T-helper 1 cell treated with Interleukin-12 subunit alpha and Interleukin-12 subunit beta and Interleukin-4 antibody, amounts not matched to agents 30 ng/mL and 1 ng/mL, for 36 hours (primary cell): ENCODE results near the gene USH1C. TPM values are rescaled to one million over a fixed set of nuclear protein-coding genes. Genes with fewer than 3 reads are reported as not detected.

Source experiments
- intact Hi-C: fragments of 100-400 bp; cut with micrococcal nuclease; formaldehyde crosslinking; loops from one replicate; pipeline ENCODE4 v1.15.1; 2024
- total RNA-seq: library from RNA; stranded (reverse); gene quantifications from 2 replicates; pipeline ENCODE4 v1.2.3, GENCODE V29; 2022

USH1C gene
- total RNA-seq, 1 donor from 2014 or later, result not detected

DNA sequence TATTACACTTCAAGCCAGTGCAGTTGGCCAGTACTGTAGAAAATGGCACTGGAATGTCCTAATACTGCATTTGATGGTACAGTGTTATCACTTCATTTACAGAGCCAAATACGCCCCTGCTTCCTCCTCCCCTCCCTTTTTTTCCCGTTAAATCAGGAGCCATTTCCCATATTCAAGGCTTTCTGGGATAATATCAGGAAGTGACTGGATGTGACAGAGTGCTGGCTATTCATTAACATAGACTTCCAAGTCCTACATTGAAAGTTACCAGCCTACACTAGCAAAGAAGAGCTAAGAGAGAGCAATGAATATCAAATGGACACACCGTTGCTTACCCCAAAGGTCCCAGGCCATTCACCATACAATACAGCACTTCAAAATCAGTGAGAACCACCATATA lies 35.4 kb downstream of the USH1C start:
- intact Hi-C loops, result loop anchor here (10.0 kb wide), 1 partner anchor 574 kb away; no protein-coding TSS in a partner anchor

DNA sequence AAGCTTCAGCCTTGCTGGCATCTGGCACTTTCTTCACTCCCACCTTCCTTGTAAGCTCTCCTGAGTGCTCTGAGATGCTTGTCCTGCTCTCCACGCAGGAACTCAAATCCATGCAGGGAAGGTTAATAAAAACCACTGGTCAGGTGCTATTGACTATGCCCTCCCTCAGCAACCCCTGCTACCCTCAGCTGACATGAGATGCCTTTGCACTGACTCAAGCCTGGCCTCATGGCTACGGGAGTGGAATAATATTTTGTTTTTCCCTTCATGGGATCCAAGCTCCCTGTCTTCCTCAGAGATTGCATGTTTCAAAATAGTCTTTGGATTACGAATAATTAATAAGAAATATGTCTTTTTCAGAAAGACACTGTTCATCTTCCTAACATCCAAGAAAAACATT lies 35.9 kb downstream of the USH1C start:
- intact Hi-C loops, result loop anchor here (10.0 kb wide), 1 partner anchor 574 kb away; no protein-coding TSS in a partner anchor

DNA sequence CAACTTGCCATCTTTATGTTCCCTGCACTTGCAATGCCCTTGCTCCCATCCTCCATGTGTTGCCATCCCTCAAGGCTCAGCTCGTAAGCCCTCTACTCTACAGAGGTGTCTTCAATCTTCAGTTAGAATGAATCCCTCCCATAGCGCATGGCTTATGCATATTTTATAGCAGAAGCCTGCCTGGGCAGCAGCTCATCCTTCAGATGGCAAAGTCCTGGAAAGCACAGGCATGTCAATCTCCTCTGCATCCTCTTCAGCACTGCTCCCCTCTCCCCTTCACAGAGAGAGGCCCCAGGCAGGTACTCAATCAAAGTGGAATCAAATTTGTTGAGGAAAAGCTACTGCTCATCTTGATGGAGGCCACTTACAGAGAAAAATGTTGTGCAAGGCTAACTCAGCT lies 36.4 kb downstream of the USH1C start:
- intact Hi-C loops, result loop anchor here (10.0 kb wide), 1 partner anchor 573 kb away; no protein-coding TSS in a partner anchor

DNA sequence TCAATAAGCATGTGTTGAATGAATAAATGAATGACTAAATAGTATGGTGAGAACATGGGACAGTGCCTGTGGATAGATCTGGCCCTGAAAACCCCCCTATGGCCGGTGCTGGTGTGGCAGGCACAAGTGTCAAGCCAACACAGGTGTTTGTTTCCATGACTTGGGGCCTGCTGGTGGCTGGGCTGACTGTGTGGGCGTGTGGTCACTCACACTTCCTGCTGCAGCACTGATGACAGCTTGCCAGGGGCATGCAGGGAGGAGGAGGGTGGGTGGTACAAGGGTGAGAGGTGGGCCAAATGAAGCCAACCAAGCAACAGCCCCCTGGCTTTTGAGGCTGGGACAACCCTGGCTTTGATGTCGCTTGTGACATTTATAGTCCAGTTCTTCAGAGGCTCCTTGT lies 37.3 kb downstream of the USH1C start:
- intact Hi-C loops, result loop anchor here (10.0 kb wide), 1 partner anchor 572 kb away; no protein-coding TSS in a partner anchor

DNA sequence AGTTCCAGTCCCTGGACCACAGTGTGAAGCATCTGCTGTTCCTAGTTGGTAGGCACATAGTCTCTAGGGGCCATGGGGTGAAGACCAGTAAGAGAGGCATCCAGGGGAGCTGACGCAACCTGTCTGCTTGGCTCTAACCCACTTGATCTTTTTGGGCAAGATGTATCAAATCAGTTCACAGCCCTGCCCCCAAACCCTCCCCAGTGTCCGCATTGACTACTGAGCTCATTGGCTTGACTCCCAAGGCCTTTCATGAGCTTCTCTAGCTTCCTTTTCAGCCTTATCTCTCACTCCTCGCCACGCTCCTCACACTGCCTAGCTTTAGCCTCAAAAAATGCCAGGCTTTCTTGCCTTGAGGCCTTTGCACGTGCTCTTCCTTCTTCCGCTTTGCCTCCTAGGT lies 37.9 kb downstream of the USH1C start:
- intact Hi-C loops, result loop anchor here (10.0 kb wide), 1 partner anchor 572 kb away; no protein-coding TSS in a partner anchor

DNA sequence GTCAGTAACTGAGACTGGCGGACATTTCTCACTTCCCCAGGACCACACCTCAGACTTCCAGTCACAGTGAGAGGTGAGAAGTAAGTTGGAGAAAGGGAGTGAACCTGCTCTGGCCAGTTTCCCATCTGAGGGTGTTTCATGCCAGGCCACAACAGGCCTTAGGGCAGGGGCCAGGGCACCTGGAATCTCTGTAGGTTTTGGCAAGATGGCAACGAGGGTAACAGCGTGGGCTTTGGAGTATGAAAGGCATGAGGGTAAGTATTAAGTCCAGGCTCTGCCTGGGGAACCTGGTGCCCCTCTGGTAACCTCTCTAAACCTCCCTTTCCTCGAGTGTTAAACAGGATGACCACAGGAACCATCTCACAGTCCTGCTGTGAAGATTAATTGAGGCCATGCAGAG lies 39.1 kb downstream of the USH1C start:
- intact Hi-C loops, result loop anchor here (10.0 kb wide), 1 partner anchor 570 kb away; no protein-coding TSS in a partner anchor

DNA sequence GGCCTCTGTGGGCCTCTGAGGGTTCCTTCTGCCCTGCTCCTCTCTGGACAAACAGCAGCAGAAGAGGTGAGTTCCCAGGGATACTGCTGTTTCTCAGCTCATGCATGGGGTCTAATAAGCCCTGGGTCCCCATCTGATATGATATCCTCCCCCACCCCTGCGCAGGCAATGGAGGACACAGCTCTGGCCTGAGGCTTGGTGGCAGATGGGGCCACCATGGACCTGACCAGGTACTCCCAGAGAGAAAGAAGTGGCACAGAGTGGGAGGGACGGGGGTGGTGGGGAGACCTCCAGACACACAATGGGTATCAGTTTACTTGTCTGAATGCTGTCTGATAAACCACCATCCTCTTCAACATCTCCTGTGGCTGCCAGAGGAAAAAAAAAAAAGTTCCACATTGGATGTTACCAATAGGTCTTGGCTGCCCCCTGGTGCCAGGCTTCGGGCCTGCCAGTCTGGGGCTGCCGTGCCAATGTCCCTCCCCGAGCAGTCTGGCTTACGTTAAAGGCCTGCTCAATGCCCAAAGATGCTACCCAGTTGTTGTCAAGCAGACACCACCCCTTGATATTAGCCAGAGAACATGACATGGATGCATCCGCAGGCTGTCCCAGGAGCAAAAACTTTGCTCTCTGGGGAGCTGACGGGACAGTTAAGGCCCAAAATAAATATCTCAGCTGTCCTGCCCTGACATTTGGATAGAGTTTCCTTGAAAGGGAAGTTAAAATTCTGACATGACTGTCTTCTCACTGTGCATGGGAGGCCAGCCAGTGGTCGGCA lies 39.7 kb downstream of the USH1C start:
- intact Hi-C loops, result loop anchor here (1.0 to 10.0 kb wide), 6 partner anchors 120 to 684 kb away; no protein-coding TSS in a partner anchor

DNA sequence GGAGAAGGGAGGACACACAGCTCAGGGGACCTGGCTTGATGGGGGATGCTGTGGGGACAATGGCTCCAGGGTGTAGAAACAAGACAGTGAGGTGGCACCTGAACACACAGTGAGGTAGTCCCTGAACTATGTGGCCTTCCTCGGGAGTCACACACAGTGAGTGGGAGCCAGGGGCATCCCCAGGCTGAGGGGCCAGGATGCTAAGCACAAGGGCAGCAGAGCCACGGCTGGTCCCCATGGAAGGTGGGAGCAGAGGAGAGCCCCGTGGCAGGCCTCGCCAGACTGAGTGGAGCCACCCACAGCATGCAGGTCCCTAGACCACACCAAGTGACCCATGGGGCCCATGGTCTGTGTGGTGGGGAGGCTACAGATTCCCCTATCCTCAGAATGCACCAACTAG lies 41.6 kb downstream of the USH1C start:
- intact Hi-C loops, result loop anchor here (5.0 to 10.0 kb wide), 2 partner anchors 170 to 568 kb away; no protein-coding TSS in a partner anchor

DNA sequence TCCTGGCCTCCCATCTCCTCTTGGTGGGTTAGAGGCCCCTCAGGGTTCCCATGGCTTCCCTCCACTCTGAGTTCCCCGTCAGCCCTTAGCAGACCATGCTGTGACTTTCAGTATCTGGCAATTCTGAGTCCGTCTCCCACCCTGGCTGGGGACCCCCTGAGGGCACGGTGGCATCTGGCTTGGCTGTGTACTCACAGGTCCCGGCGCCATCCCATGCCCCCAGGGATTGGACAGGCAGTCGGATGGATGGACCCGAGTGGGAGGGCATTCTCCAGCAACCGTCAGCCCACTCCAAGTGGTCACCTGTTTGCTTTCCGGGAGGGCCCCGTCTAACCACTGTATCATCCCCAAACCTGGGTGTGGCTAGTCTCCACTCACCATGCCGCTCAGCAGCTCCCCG lies 43.5 kb downstream of the USH1C start:
- intact Hi-C loops, result loop anchor here (5.0 to 10.0 kb wide), 2 partner anchors 168 to 566 kb away; no protein-coding TSS in a partner anchor

DNA sequence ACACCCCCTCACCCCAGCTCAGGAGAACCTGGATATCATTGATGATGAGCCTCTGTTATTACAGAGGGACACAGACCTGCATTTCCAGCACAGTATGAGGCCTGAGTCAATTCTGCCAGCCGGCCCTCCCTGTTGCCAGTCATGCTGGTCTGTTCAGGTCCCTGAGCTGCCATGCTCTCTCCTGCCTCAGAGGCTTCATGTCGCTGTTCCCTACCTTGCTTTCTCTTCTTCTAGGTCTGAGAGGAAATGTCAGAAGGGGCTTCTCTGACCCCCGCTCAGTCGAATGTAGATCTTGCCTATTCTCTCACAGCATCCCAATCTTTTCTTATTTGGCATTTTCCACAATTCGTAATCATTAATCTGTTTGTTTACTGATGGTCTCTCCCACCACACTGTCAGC lies 45.7 kb downstream of the USH1C start:
- intact Hi-C loops, result no loop called here

DNA sequence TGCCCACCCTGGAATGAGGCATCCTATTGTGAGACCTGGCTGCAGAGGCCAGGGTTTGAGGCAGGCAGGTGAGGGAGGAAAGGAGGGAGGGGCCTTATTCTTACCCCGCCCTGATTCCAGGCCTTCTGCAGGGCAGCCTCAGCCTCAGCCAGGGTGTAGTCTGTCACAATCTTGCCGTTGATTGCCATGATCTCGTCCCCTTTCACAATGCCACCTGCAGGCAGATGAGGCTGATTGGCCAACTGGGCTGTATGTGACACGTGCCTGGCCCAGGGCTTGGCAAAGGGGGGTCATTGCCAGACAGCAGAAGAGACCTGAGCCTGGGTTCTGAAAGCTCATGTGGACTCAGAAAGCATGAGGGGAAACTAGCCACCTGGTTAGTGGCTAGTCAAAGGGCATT lies 46.2 kb downstream of the USH1C start:
- intact Hi-C loops, result no loop called here

DNA sequence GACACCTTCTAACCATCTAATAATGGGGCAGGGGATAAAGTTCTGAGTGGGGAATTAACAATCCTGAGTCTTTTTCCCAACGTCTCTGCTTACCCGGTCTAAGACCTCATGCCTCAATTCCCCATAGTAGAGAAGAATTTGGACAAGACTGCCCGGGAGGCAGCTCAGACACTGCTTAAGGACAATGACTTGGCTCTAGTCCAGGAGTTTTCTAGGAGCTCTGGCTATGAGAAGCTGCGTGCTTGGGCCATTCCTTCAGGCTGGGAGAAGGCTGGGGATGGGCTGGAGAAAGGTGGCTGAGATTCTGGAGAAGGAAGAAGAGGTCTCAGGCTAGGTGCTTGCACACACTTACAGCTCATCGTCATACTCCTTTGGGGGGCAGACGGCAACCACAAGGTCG lies 47.8 kb downstream of the USH1C start:
- intact Hi-C loops, result no loop called here

DNA sequence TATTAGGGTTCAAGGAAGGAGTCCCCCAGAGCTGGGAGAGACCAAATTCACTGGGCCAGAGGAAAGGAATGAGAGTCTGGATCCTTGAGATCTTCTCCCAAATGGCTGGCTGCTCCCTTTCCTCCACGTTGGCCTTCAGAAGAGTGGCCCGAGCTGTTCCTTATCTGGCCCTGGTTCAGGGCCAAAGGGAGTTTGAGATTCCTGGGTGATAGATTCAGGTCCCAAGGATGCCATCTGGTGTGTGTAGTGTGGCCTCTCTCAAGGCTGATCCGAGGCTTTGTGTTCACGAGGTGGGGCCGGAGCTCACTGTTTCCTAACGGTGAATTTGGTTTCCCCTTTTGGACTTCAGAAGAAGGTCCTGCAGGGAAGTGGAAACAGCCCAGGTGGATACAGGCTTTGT lies 50.2 kb downstream of the USH1C start:
- intact Hi-C loops, result no loop called here

DNA sequence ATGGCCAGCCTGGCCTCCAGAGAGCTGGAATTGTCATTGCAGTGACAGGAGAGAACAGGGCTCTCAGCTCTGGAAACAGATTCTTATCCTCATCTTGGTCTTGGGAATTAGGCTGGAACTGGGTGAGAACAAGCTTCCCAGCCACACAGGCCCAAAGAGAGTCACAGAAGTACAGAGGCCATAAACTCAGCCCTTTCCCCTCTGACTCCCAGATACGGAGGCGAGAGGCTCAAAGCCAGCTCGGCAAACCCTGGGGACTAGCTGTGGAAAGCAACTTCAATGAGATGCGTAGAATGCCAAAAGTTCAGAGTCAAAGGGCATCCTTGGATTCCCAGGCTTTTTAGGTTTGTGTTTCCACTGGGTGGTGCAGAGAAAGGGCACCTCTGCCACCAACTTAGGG lies 53.3 kb downstream of the USH1C start:
- intact Hi-C loops, result no loop called here

DNA sequence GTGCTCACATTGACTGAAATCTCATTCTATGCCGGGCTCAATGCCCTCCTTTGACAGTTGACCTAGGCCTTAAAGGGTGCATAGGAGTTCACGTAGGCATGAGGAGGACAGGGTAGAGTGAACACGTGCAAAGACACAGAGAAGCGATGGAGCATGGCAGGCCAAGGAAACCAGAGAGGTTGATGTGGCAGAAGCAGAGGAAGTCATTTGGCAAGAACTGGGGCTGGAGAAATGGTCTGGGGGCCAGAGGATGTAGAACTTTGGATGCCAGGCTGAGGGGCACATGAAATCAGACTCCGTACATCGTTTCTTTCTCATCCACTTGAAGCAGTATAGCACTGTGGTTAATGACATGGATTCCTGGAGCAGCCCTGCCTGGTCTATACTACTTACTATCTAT lies 54.0 kb downstream of the USH1C start:
- intact Hi-C loops, result no loop called here

DNA sequence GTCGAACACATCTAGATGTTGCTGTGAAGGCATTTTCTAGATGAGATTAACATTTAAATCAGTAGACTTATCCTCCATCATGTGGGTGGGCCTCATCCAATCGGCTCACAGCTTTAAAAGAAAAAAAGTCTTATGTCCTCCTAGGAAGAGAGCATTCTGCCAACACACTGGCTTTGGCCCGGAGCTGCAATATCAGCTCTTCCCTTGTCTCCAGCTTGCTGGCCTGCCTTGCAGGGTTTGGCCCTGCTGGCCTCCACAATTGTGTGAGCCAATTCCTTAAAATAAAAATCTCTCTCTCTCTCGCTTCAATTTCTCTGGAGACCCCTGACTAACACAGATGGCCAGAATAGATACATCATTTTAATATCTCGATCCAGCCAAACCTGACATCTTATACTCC lies 54.5 kb downstream of the USH1C start:
- intact Hi-C loops, result no loop called here

DNA sequence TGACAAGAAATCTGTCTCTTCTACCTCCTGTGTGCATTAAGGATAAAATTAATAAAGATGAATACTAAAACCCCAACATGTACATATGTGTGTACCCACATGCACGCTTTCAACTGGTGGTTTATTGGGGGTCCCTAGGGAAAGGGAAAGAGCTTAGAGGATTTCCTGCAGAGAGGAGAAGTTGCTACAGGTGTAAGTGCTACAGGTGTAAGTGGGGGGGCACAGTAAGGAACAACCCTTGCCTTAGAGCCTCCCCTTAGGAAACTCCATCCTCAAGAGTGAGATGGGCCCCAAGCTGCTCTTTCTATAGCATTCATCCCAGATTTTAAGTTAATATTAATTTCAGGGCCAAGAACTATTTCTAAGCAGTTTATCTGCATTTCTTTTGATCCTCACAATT lies 55.7 kb downstream of the USH1C start:
- intact Hi-C loops, result no loop called here

DNA sequence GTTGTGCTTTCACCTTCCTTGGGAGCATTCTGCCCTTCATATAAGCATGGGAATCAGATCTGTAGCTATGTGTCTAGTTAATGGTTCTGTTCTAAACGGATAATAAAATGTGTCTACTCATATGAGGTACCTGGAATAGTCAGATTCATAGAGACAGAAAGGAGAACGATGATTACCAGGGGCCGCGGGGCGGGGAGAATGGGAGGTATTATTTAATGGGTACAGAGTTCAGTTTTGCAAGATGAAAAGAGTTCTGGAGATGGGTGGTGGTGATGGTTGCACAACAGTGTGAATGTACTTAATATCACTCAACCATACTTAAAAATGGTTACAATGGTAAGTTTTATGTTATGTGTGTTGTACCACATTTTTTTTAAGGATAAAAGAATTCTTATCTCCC lies 57.6 kb downstream of the USH1C start:
- intact Hi-C loops, result no loop called here

DNA sequence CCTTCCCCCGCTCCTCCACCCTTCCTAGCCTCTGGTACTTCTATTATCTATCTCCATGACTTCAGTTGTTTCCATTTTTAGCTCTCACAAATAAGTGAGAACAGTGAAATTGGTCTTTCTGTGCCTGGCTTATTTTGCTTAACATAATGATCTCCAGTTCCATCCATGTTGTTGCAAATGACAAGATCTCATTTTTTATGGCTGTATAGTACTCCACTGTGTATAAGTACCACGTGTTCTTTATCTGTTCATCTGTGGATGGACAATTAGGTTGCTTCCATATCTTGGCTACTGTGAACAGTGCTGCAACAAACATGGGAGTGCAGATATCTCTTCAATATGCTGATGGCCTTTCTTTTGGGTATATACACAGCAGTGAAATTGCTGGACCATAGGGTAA lies 60.7 kb downstream of the USH1C start:
- intact Hi-C loops, result no loop called here

DNA sequence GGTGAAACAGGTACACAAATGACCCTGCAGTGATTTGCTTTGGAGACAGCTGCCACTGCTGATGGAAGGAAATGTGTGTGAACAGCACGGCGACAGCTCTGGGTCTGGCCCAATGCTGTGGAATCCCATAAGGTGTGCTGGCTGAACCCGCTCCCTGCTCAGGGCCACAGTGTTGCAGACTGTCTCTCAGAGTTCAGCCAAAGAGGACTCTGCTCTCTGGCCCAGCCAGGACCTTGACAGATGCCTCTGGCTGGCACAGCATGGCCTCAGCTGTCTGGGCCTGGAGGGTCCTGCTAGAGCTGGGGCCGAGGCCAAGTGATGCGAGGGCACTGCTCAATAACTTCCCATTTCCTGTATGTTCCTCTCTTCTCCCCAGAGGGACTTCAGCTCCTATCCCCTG lies 62.3 kb downstream of the USH1C start:
- intact Hi-C loops, result no loop called here

DNA sequence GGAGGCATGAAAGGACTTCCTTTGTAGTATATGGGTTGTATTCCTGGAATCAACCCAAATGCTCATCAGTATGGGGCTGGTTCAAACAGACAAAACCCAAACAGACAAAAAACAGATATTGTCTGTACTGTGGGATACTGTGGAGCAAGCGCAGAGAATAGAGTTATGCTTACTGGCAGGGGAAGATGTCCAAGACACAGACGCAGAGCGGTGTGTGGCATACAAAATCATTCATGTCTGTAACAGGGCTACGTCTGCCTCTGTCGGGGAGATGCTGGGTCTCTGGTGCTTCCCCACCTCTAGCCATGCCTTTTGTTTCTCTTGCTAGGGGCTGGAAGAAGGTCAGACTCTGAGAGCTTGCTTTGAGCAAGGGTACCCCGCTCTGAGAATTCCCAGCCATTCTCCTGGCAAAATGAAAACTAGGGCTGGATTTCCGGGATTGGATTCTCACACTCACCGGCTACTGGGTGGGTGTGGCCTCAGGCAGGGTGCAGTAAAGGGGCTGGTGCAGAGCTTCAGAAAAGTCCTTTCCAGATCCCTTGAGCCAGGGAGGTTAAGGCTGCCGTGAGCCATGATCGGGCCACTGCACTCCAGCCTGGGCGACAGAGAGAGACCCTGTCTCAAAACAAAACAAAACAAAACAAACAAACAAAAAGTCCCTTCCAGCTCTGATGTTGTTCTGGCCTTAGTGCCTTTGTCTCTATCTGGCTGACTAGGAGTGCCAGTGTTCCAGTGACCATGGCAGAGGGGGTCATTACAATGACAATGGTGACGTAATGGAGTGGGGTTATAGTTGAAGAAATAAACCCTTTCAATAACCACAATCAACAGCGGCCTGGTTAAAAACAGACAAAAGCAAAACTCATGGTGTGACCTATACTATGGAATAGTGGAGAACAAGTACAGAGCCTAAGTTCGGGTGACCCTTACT lies 64.7 kb downstream of the USH1C start:
- intact Hi-C loops, result no loop called here

DNA sequence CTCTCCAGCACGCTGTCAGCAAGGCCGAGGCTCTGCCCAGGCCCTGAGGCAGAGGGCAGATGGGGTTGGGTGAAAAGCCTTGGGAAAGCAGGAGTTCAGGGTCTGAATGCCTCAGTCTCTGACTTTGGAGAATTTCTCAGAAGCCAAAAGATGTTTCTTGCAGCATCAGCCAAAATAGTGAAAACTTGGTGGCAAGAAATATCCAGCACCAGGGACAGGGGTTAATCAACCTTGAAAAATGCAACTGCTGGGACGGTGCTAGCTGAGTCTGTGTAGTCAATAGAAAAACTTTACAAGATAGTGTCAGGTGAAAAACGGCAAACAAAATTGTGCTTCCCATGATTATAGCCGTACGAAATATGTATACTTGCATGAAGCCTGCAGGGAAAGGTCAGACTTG lies 66.1 kb downstream of the USH1C start:
- intact Hi-C loops, result no loop called here
